Thyroid gland (tissue), 4 donors: ENCODE results near the gene SLC4A4. TPM values are rescaled to one million over a fixed set of nuclear protein-coding genes. Genes with fewer than 3 reads are reported as not detected.

Experiments
- DNase-seq, 2 donors: peaks; one replicate each; pipeline ENCODE4 v3.0.0-alpha.2; 2019
- H3K27ac ChIP-seq, 3 donors: fragments of 200-600 bp; sonication (generic); 1 replicate in 2 of 3; 2 replicates in 1 of 3; pipeline ENCODE4 v1.5.1; 2016 to 2019; ENCODE audit warnings: mild to moderate bottlenecking in 1 of 3, moderate library complexity in 1 of 3
- H3K27me3 ChIP-seq: fragments of 200-600 bp; sonication (generic); one replicate; pipeline ENCODE4 v1.5.1; 2019
- H3K36me3 ChIP-seq, 2 donors: fragments of 200-600 bp; sonication (generic); one replicate each; pipeline ENCODE4 v1.5.1; 2016 to 2019
- H3K4me1 ChIP-seq, 2 donors: fragments of 200-600 bp; sonication (generic); one replicate each; pipeline ENCODE4 v1.5.1; 2017 to 2019
- H3K4me3 ChIP-seq, 3 donors: fragments of 200-600 bp; sonication (generic); replicated peaks in 1 of 3; 1 replicate in 2 of 3; 2 replicates in 1 of 3; pipeline ENCODE4 v1.5.1; 2016; ENCODE audit warnings: mild to moderate bottlenecking in 1 of 3
- H3K9me3 ChIP-seq: fragments of 200-600 bp; sonication (generic); one replicate; pipeline ENCODE4 v1.5.1; 2017
- CTCF ChIP-seq, 6 experiments: fragments of 200-600 bp in 3 of 6; fragments of 450-650 bp in 3 of 6; sonication (generic) in 3 of 6; IDR thresholded peaks; one replicate each; pipeline ENCODE4 v1.5.1; 2016 to 2019; ENCODE audit warnings: antibody characterized with exemption in 6 of 6, mild to moderate bottlenecking in 2 of 6, inconsistent platforms in 1 of 6, moderate library complexity in 1 of 6
- POLR2A ChIP-seq, 2 donors: fragments of 450-650 bp; IDR thresholded peaks; one replicate each; pipeline ENCODE4 v1.6.1; 2017; ENCODE audit warnings: antibody characterized with exemption in 2 of 2, mild to moderate bottlenecking in 2 of 2, moderate library complexity in 1 of 2
- WGBS, 2 donors: methylation state at CpG; one replicate each; pipeline ENCODE4 v1.1.5; 2017; 5-methylcytosine and 5-hydroxymethylcytosine counted together
- intact Hi-C: fragments of 100-400 bp; cut with DNase I; formaldehyde crosslinking; loops from one replicate; pipeline ENCODE4 v1.15.1; 2023
- total RNA-seq, 4 donors: library from RNA; depleted of rRNA; stranded (reverse); fragments of >200 nt; gene quantifications; one replicate each; pipeline ENCODE4 v1.2.3, GENCODE V29; 2016

SLC4A4 gene
- total RNA-seq, 4 donors from 2014 or later, result 39.8 to 90.7 (median 72.8) TPM

DNA sequence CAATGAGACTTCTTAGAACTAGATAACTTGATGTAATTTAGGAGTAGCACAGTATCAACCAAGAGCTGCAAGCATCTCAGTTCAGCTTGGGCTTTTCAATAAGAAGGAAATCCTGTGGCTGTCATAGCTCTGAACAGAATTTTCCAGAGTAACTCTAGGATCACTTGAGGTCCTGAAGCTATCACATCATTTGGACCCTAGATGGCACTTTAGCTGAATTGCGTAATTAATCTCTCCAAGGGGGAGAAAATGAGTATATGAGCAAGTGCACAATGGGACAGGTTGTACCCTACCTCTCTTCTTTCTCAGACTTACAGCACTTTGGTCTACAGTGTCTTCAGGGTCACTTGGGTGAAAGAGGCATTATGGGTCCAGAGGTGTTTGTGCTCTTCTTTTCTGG, 45.2 kb downstream of the SLC4A4 start:
- DNase-seq, result no peak
- TF ChIP-seq POLR2A (IDR thresholded peaks at IDR 0.05) (no peak), CTCF (IDR thresholded peaks at IDR 0.05) (no peak)
- Histone ChIP-seq H3K4me1 (no peaks in the 10 kb centered on the region), H3K27ac (no peak overlapping the region), H3K27me3 (no peaks in the 10 kb centered on the region), H3K4me3 (no peak overlapping the region), H3K36me3 (no peaks in the 10 kb centered on the region), H3K9me3 (no peaks in the 10 kb centered on the region)
- 100% methylated on average over 1 of the region's 1 CpG for WGBS, 2 donors
- intact Hi-C loops, result no loop called here

DNA sequence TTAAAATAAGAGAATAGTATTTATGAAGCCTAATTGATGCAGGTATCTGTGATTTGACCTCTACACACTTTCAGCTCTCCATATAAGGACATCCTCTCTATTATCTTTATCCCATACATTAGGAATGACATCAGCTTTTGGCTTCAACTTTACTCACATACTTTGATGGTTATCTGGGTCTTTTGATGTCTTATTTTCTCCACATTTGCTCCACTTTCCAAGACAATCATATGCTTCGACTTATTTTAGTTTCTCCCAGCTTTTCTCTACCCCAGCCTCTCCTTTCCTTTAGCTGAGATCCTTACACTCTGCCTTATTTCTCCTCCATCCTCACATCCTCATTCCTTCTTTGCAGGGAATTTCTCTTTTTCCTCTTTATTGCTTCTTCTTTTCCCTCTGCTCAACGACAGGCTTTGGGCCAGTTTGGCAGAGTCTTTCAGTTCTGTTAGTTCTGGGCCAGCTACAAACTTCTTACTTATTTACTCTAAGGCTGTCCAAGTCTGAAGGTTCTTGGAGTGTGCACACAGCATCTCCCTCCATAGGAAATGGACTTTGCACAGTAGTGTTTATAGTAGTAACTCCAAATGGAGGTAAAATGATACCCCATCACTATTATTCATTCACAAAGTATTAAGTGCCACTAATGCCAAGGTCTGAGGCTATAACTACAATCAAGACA, 50.5 kb downstream of the SLC4A4 start:
- TF ChIP-seq POLR2A (IDR thresholded peaks at IDR 0.05) (no peak), CTCF (IDR thresholded peaks at IDR 0.05) (no peak)

DNA sequence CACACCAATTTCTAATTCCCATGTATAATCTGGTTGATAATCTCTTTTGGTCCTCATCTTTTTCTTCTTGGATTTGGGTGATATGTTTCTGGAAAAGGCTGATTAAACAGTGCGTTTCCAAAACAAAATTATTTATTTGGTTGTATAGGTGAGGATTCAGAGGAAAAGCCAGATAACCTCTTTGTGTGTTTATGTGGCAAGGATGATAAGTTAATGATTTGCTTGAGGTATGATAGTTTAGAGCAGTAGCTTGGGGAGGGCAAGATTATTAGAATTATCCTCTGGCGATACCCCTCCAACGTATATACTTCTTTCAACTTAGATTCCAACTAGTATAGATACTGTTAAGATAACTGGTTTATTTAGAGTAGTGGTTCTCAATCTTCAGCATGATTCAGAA, 53.3 kb downstream of the SLC4A4 start:
- Histone ChIP-seq H3K27me3 (no peaks in the 10 kb centered on the region), H3K4me3 (no peak overlapping the region), H3K36me3 (no peaks in the 10 kb centered on the region), H3K9me3 (no peaks in the 10 kb centered on the region), H3K4me1 (peaks cover 0 to 6% of the 10 kb centered on the region in 2 donors), H3K27ac (no peak overlapping the region)
- intact Hi-C loops, result no loop called here
- TF ChIP-seq POLR2A (IDR thresholded peaks at IDR 0.05) (no peak), CTCF (IDR thresholded peaks at IDR 0.05) (no peak)
- DNase-seq, result no peak
- WGBS, 2 donors, result 93 to 96% methylated on average over 3 of the region's 3 CpGs

More for the DNA sequence above, 50.5 kb downstream of the SLC4A4 start:
- WGBS, 2 donors, result 53 to 54% methylated on average over 2 of the region's 2 CpGs
- H3K36me3 ChIP-seq, result no peaks in the 10 kb centered on the region
- no peaks in the 10 kb centered on the region for H3K27me3 ChIP-seq
- intact Hi-C loops, result no loop called here
- no peak overlapping the region for H3K27ac ChIP-seq
- no peaks in the 10 kb centered on the region for H3K4me1 ChIP-seq
- DNase-seq, result no peak
- no peaks in the 10 kb centered on the region for H3K9me3 ChIP-seq
- H3K4me3 ChIP-seq, result no peak overlapping the region

DNA sequence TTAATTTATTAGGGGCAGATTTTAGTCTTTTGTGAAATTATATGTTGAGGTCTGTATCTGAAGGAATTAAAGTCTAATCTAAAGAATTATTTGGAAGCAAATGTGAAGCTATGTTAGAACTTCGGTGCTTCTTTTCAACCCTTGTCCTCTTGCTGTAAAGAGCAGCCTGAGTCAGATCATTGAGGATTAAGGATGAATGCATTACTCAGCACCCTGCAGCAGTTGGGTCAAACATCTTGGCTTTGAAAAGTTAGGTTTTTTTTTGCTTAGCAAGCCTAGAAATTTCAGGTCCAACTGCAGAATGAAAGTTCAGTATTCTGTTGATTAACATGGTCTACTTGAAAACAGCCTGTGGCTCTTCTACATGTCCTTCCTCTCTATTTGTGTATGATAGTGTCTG, 57.6 kb downstream of the SLC4A4 start:
- Histone ChIP-seq H3K4me1 (peaks cover 6 to 12% of the 10 kb centered on the region in 2 donors), H3K4me3 (no peak overlapping the region), H3K27me3 (no peaks in the 10 kb centered on the region), H3K9me3 (no peaks in the 10 kb centered on the region), H3K36me3 (no peaks in the 10 kb centered on the region), H3K27ac (no peak overlapping the region)
- TF ChIP-seq POLR2A (IDR thresholded peaks at IDR 0.05), result no peak
- no peak for TF ChIP-seq CTCF (IDR thresholded peaks at IDR 0.05)
- no peak for DNase-seq
- 79 to 95% methylated on average over 1 of the region's 1 CpG for WGBS, 2 donors
- intact Hi-C loops, result no loop called here

GRCh38 chr4:71400810-71401209, 62.0 kb downstream of the SLC4A4 start:
- intact Hi-C loops, result no loop called here
- Histone ChIP-seq H3K9me3 (no peaks in the 10 kb centered on the region), H3K27me3 (no peaks in the 10 kb centered on the region), H3K4me3 (no peak overlapping the region), H3K27ac (peak overlapping the region in 2 of 3 donors; percentile 1 to 8), H3K36me3 (no peaks in the 10 kb centered on the region), H3K4me1 (peaks cover 6 to 12% of the 10 kb centered on the region in 2 donors)
- DNase-seq, result no peak
- TF ChIP-seq POLR2A (IDR thresholded peaks at IDR 0.05) (no peak), CTCF (IDR thresholded peaks at IDR 0.05) (no peak)
